EL (cell line): ENCODE measurements around the gene SEMA7A.
"Not testable (repeated sequence)": the region's sequence is repeated elsewhere in the genome, so short reads cannot be mapped to it uniquely, and the experiment has no call there.

Experiments
- DNase-seq: peaks from one replicate; pipeline ENCODE4 v3.0.0-alpha.2; 2016

SEMA7A gene, protein sequence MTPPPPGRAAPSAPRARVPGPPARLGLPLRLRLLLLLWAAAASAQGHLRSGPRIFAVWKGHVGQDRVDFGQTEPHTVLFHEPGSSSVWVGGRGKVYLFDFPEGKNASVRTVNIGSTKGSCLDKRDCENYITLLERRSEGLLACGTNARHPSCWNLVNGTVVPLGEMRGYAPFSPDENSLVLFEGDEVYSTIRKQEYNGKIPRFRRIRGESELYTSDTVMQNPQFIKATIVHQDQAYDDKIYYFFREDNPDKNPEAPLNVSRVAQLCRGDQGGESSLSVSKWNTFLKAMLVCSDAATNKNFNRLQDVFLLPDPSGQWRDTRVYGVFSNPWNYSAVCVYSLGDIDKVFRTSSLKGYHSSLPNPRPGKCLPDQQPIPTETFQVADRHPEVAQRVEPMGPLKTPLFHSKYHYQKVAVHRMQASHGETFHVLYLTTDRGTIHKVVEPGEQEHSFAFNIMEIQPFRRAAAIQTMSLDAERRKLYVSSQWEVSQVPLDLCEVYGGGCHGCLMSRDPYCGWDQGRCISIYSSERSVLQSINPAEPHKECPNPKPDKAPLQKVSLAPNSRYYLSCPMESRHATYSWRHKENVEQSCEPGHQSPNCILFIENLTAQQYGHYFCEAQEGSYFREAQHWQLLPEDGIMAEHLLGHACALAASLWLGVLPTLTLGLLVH

DNA sequence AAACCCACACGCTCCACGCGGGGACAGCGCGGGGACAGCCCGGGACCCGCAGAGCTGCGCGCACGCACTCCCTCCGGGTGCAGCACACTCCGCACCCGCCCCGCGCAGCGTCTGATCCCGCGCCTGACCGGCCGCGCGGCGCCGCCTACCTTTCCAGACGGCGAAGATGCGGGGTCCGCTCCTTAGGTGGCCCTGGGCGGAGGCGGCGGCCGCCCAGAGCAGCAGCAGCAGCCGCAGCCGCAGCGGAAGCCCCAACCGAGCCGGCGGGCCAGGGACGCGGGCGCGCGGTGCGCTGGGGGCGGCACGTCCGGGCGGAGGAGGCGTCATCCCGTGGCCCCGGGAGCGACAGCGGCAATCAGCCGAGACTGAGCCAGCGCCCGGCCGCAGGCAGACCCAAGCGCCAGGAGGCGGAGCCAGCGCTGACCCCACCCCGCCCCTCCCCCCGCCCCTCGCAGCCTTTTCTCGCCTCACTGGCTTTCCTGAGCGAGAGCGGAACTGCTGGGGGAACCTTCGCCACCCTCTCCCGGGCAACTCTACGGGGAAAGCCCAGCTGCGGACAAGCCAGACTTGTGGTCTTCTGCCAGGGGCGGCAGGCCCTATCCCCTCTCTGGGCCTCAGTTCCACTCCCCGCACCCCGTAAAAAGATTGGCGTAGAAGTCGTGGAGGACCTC is at the start of gene SEMA7A:
Gene SEMA7A, minus strand, starts transcription at position 367 of the 671 bp plus-strand sequence. Its CDS starts 40 bp downstream, at position 327.
- peak; percentile 85 for DNase-seq

DNA sequence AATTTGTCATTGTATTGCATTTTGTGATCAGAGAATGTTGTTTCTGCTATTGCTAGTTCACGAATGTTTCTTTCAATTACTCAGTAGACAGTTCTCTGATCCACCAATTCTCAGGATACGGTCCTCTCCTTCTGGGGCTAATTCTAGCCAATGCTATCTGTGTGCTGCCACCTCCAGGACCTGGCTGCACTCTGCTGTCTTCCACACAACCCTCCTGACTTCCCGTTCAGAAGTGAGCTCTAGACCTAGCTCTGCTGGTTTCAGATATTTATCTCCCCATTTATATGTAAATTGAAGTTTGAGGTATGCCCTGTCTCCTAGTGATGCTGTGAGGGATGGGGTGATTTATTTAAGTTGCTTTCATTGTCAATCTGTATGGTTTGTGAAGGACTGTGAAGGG is 48.9 kb upstream of the SEMA7A start:
- no peak for DNase-seq

DNA sequence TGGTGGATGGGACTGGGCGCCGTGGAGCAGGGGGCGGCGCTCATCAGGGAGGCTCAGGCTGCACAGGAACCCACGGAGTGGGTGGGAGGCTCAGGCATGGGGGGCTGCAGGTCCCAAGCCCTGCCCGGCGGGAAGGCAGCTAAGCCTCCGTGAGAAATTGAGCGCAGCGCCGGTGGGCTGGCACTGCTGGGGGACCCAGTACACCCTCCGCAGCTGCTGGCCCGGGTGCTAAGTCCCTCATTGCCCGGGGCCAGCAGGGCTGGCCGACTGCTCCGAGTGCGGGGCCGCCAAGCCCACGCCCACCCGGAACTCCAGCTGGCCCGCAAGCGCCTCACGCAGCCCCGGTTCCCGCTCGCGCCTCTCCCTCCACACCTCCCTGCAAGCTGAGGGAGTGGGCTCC is 46.6 kb upstream of the SEMA7A start:
- not testable (repeated sequence) for DNase-seq

DNA sequence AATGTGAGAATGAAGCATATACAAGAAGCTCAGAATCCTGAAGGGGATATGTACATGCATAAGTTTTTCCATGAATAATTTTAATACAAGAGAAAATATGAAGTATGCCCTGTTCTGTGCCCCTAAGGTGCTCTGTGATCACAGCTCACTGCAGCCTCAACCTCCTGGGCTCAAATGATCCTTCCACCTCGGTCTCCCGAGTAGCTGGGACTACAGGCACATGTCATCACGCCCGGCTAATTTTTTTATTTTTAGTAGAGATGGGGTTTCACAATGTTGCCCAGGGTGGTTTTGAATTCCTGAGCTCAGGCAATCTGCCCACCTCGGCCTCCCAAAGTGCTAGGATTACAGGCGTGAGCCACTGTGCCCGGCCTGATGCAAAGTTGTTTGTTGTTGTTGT is 37.9 kb upstream of the SEMA7A start:
- not testable (repeated sequence) for DNase-seq

DNA sequence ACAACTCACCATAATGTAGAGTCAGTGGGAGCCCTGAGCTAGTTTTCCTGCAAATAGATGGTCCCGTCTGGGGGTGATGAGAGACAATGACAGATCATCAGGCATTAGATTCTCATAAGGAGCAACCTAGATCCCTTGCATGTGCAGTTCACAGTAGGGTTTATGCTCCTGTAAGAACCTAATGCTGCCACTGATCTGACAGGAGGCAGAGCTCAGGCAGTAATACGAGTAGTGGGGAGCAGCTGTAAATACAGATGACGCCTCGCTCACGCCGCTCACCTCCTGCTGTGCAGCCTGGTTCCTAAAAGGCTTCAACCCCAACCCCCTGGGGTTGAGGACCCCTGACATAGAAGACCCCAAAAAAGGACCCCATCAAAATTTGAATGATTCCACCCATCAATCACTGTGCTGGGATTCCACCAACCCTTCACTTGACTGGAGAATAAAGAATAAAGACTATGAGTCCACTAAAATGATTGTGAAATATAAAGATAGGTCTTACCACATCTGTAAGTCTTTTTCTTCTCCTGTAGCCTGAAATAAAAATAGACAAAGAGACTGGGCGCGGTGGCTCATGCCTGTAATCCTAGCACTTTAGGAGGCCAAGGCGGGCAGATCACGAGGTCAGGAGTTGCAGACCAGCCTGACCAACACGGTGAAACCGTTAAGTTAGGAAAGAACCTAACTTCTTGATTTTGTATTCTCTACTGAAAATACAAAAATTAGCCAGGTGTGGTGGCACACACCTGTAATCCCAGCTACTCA is 37.1 kb upstream of the SEMA7A start:
- DNase-seq = no peak

DNA sequence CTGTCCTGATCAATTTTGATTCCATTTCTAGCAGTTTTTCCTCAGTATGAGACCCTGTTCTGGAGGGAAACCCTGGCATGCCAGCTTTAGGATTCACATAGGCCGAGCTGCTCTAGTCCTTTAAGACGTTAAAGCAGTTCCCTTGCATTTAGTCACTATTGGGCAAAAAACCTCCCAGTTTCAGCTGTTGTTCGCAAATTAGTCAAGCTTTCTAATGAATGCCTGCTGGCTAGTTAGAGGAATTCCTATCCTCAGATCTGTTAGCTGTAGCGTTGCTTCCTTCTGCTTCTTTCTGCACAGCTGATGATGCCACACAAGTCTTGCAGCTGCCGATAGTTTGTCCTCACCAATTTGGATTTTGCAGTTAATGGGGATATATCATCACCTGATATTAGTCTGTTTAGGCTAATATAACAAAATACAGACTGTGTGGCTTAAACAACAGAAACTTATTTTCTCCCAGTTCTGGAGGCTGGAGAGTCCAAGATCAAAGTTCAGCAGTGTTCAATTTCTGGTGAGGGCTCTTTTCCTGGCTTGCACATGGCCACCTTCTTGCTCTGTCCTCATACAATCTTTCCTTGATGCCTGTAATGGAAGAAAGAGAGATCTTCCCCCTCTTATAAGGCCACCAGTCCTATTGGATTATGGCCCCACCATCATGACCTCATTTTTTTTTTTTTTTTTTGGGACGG is 34.7 kb upstream of the SEMA7A start:
- no peak for DNase-seq

DNA sequence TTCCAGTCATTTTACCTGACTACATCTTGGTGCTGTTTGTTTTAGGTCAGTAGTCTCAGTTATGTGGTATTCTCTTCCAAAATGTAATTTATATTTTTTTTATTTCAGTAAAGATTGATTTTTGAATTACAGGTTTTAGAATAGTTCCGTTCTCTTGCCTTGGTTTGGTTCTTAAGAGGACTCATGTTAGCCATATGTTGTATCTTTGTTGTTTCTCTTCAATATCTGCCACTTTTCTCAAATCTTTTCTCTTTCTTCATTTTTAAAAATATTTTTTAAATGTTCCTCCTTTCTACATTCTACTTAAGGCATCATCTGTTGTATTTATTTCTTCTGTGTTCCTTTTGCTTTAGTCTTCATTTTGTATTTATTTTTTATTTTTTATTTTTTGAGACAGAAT is 32.8 kb upstream of the SEMA7A start:
- no peak for DNase-seq

DNA sequence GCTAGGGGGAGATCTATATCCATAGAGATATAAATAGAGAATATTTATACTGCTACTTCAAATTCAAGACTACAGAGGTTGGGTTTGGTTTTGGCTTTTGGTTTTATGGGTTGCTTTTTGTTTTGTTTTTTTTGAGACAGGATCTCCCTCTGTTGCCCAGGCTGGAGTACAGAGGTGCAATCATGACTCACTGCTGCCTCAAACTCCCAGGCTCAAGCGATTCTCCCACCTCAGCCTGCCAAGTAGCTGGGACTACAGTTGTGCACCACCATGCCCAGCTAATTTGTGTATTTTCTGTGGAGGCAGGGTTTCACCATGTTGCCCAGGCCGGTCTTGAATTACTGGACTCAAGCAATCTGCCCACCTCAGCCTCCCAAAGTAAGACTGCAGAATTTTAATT is 31.1 kb upstream of the SEMA7A start:
- no peak for DNase-seq

DNA sequence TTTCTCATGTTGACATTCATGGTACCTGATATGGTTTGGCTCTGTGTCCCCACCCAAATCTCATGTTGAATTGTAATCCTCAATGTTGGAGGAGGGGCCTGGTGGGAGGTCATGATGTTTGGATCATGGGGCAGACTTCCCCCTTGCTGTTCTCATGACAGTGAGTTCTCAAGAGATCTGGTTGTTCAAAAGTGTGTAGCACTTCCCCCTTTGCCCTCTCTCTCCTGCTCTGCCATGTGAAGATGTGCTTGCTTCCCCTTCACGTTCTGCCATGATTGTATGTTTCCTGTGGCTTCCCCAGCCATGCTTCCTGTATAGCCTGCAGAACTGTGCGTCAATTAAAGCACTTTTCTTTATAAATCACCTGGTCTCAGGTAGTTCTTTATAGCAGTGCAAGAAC is 30.5 kb upstream of the SEMA7A start:
- DNase-seq = no peak

DNA sequence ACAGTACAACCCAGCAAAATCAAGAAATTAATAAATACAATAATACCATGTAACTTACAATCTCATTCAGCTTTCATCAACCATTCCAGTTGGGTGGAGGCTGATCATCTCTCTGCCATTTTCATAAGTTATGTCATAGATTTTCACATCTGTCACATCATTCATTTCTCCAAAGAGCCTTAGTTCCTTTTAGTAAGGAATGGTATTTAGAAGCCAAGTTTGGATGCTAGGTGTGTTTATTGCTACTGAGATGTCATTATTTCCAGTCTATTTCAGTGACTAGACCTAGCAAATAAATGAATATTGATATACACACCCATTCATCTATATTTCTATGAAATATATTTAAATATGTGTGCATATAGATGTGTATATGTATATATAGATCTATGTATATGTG is 29.9 kb upstream of the SEMA7A start:
- DNase-seq = no peak

DNA sequence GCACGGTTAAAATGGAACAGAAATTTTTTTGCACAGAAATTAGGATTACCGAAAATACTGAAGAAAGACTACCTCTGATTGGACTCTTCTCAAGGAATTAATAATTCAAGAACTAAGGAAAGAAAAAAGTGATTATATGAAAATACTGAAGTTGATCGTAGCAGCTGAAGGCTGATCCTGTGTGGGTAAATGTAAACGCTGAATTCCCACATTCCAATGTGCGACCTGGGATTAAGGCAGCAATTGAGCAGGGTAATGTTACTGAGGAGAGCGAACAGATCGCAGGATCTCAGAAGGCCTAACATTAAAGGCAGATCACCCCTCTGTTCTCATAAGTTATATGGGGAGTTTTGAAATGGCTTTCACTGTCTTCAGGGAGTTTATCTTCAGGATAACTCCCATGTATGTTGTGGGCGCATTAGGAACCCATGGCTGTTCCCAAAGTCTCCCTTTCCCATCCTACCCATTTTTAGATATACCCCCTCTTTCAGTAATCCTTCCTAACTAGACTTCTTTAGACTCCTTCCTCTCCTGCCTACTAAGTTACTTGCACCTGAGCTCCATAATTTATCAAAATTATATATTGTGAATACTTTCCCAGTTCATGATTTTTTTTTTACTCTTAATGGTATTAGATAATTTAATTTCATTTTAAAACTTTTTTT is 28.2 kb upstream of the SEMA7A start:
- peak; percentile 22 for DNase-seq

DNA sequence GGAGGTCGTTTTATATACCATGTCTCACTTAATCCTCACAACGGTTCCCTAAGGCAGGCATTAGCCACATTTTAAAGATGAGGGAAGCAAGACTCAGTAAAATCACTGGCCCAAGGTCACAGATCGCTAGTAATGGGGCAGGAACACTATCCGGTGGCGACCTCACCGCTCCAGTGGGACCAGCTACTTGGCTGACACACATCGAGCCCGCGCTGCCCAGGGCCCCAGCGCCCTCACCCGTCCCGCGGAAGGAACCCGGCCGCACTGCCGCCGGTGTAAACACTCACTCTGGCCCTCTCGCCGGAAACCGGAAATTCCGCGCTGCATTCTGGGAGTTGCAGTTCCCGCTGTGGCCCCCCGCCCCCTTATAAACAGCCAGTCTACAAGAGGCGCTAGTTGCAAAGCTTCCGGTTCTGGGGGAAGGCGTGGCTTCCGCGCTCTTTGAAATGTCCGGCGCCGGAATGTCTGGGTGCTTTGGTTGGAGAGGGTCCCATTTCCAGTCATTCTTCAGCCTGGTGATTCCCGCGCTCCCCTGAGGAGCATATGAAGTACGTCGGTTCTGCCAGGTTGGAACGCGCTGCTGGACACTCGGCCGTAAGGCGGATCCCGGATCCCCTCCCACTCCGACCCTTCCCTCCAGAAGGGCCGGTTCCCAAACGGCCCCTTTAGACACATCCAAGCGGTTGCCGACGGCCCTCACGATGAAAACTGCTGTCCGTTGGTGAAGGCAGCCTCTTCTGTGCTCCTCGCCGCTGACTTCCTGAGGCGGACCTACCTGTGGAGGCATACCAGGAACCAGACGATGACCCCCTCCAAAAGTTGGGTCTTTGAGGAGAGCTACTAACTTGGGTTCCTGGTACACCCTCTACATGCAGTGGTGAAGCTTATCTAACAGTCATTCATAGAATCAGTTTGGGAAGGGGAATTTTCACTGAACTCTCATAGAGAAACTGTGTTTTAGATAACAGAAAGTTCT is 27.4 kb upstream of the SEMA7A start, which contains the start of gene UBL7:
Gene UBL7, minus strand, starts transcription at position 290 of the 976 bp plus-strand sequence. CDS start 2,293 bp downstream, outside the sequence.
- DNase-seq = peak; percentile 99

DNA sequence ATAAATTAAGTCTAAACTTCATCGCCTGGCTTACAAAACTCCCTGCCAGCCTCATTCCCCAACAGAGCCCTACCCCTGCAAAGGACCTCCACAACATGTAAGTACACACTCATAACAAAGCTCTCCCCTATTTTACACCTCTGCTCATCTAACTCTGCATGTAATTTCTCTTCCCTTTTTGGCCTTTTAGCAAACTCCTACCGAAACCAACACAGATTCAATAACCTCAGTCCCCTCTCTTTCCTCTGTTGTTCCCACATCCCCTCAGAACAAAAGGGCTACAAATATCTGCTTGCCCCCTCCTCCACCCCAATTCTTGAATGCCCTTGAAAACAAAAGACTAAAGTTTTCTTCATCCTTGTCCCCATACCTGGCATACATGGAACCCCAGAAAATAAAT is 26.5 kb upstream of the SEMA7A start:
- no peak for DNase-seq

DNA sequence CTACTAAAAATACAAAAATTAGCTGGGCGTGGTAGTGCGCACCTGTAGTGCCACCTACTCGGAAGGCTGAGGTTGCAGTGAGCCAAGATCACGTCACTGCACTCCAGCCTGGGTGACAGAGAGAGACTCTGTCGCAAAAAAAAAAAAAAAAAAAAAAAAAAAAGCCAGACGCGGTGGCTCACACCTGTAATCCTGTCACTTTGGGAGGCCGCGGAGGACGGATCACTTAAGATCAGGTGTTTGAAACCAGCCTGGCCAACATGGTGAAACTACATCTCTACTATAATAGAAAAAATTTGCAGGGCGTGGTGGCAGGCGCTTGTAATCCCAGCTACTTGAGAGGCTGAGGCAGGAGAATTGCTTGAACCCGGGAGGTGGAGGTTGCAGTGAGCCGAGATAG is 26.0 kb upstream of the SEMA7A start:
- DNase-seq = not testable (repeated sequence)

DNA sequence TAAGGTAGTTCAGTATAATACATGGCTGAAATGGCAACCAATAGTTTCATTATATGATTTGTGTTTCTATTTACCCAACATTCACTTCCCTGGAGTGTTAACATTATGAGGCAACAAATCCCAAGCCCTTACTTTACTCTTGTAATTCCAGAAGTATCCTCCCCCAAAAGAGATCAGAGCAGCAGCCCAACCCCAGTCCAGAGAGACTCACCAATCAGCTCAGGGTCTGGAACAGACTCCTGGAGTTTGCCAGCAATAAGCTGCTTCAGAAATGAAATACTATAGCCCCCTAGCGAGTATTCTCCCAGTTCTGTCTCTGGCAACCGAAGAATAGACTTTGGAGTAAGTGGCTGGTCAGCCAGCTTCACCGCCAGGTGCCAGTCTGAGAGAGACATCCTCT is 24.7 kb upstream of the SEMA7A start:
- no peak for DNase-seq

DNA sequence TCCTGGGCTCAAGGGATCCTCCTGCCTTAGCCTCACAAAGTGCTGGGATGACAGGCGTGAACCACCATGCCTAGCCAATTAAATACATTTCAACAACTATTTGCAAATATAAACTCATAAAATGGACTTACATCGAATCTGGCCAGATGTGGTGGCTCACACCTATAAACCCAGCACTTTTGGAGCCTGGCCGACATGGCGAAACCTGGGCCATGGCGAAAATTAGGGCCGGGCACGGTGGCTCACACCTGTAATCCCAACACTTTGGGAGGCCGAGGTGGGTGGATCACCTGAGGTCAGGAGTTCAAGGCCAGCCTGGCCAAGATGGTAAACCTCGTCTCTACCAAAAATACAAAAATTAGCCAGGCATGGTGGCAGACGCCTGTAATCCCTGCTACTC is 23.3 kb upstream of the SEMA7A start:
- not testable (repeated sequence) for DNase-seq

DNA sequence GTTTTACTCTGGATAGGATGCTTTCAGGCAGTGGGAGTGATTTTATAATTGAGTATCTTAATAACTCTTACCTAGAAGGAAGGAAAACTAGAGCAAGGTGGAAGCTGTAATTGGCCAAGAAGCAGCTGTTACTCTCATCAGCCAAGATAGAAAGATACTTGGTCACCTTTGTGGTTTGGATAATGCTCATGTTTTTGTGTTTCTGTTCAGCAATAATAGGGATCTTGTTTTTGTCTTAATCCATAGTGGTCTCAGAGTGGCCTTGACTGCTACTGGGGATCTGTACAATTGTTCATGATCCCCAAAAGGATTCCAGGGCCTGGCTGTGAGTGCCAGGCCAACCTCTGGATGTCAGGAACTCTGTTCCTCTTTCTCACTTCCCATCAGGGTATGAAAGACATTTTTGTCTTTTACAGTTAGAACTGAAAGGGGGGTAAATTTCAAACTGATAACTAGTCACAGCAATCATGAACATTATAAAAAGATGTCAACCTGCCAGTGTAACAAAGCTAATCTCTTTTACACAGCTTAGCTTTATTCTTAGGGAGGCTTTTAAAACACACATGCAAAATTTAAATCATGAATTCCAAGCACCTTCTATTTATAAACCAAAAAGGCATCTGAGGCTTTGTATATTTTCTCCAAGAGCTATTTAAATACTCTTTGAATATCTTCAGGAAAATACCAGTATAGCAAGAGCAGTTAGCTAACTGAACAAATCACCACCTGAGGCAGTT is 21.2 kb upstream of the SEMA7A start:
- DNase-seq = no peak

DNA sequence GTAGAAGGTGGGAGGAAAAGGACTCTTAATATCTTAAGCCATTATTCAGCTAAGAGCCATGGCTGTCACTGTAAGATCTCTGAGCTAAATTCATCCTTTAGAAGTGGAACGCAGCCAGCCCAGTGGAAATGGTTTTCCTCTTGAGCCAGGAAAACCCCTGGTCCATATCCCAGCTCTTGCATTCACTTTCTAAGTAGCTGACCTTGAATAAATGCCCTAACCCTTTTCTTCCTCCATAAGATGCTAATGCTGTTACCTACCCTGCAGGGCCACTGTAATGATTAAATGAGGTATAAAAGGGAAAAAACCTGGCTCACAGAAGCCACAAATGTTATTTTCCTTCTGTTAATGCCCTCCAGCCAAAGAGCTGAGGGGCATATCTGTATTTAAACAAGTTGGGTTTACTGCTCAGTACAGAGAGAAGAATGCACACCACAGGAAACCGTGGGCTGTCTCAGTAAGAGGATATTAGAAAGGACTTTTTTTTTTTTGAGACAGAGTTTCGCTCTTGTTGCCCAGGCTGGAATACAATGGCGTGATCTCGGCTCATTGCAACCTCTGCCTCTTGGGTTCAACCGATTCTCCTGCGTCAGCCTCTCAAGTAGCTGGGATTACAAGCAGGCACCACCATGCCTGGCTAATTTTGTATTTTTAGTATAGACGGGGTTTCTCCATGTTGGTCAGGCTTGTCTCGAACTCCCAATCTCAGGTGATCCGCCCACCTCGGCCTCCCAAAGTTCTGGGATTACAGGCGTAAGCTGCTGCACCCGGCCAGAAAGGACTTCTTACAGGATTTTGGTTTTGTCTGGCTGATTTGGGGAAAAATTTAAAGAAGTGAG is 20.4 kb upstream of the SEMA7A start:
- no peak for DNase-seq
